Measurements from ENCODE around the gene RAB3IL1.

GRCh38 chr11:61883327-61883726, 34.0 kb downstream of the RAB3IL1 start:
- TF ChIP-seq POLR2A (IDR thresholded peaks at IDR 0.05; ENCODE audit: low read depth) (no peak), POLR2AphosphoS5 (IDR thresholded peaks at IDR 0.05) (no peak)
